Endothelial cell of umbilical vein (primary cell): ENCODE results near the gene ARF1. TPM values are rescaled to one million over a fixed set of nuclear protein-coding genes. Genes with fewer than 3 reads are reported as not detected.

Source experiments
- BruUV-seq: library from RNA; stranded (reverse); fragments of 400-500 nt; replicated peaks from 2 replicates; lab custom pipeline; 2021; lab: Mats Ljungman, UMichigan
- CTCF ChIA-PET: fragments of 300-600, 350-600 bp; sonication (Branson Sonifier 250); formaldehyde crosslinking; loops from one replicate; lab custom pipeline; 2021; ENCODE audit warnings: antibody characterized with exemption, inconsistent platforms; lab: Charles Lee
- POLR2A ChIA-PET: fragments of 300-600, 350-600 bp; sonication (Branson Sonifier 250); formaldehyde crosslinking; loops from one replicate; lab custom pipeline; 2021; ENCODE audit warnings: antibody characterized with exemption, inconsistent platforms; lab: Charles Lee
- DNase-seq: peaks from one replicate; pipeline ENCODE4 v3.0.0-alpha.2; 2011; ENCODE audit warnings: low read depth, low spot score
- FAIRE-seq: peaks from 2 replicates; lab custom pipeline; 2011; peaks lifted over from hg19 to GRCh38; lab: Jason Lieb, UNC
- H2AFZ ChIP-seq: 2 replicates; pipeline ENCODE4 v1.6.0; 2012; ENCODE audit warnings: low read depth, low read length, control low read depth, inconsistent platforms
- H3K27ac ChIP-seq: 2 replicates; pipeline ENCODE4 v1.5.1; 2011; ENCODE audit warnings: low read depth, mild to moderate bottlenecking, control low read depth, low read length, moderate library complexity; ENCODE audit not compliant: insufficient read depth
- H3K27me3 ChIP-seq, 2 experiments: 2 replicates each; pipeline versions ENCODE4 v1.6.0 to v1.6.1; 2011; ENCODE audit warnings: low read length in 2 of 2, mixed read lengths in 1 of 2; ENCODE audit not compliant: control insufficient read depth in 2 of 2, insufficient read depth in 2 of 2
- H3K36me3 ChIP-seq, 2 experiments: 2 replicates in 1 of 2; 3 replicates in 1 of 2; pipeline ENCODE4 v1.5.1; 2011; ENCODE audit warnings: low read length in 2 of 2, mild to moderate bottlenecking in 1 of 2, moderate library complexity in 1 of 2; ENCODE audit not compliant: control insufficient read depth in 2 of 2, insufficient read depth in 2 of 2; ENCODE audit errors: extremely low read depth in 1 of 2
- H3K4me1 ChIP-seq: 3 replicates; pipeline ENCODE4 v1.5.1; 2011; ENCODE audit warnings: mild to moderate bottlenecking, low read length; ENCODE audit not compliant: control insufficient read depth, insufficient read depth; ENCODE audit errors: extremely low read depth
- H3K4me2 ChIP-seq: 2 replicates; pipeline ENCODE4 v1.6.1; 2011; ENCODE audit warnings: low read length, control low read depth, mixed read lengths; ENCODE audit not compliant: insufficient read depth
- H3K4me3 ChIP-seq, 3 experiments: fragments of 200-600 bp in 1 of 3; sonication (generic), shearing (Covaris generic) in 1 of 3; replicated peaks in 1 of 3; 2 replicates each; pipeline ENCODE4 v1.5.1; 2011 to 2016; ENCODE audit warnings: control low read depth in 3 of 3, low read length in 3 of 3, mild to moderate bottlenecking in 2 of 3, inconsistent platforms in 1 of 3, low read depth in 1 of 3, moderate library complexity in 1 of 3; ENCODE audit not compliant: insufficient read depth in 1 of 3
- H3K79me2 ChIP-seq: 2 replicates; pipeline ENCODE4 v1.6.0; 2012; ENCODE audit warnings: low read length, inconsistent platforms; ENCODE audit not compliant: control insufficient read depth, insufficient read depth
- H3K9ac ChIP-seq: replicated peaks from 2 replicates; pipeline ENCODE3; 2011; ENCODE audit warnings: low read length, control low read depth; ENCODE audit not compliant: insufficient read depth; ENCODE audit errors: extremely low read depth
- H3K9me1 ChIP-seq: replicated peaks from 3 replicates; pipeline ENCODE4 v1.6.0; 2011; ENCODE audit warnings: mild to moderate bottlenecking, low read length; ENCODE audit not compliant: control insufficient read depth, insufficient read depth; ENCODE audit errors: extremely low read depth
- H3K9me3 ChIP-seq: replicated peaks from 2 replicates; pipeline ENCODE4 v1.5.1; 2012; ENCODE audit warnings: low read length, inconsistent platforms; ENCODE audit not compliant: control insufficient read depth, insufficient read depth
- H4K20me1 ChIP-seq: replicated peaks from 2 replicates; pipeline ENCODE3; 2011; ENCODE audit warnings: mild to moderate bottlenecking, low read length; ENCODE audit not compliant: control insufficient read depth, insufficient read depth; ENCODE audit errors: extremely low read depth
- EZH2 ChIP-seq: IDR thresholded peaks from 2 replicates; pipeline ENCODE4 v1.6.1; 2012; ENCODE audit warnings: borderline replicate concordance, low read depth, mild to moderate bottlenecking, moderate library complexity, low read length, inconsistent platforms; ENCODE audit not compliant: severe bottlenecking
- FOS ChIP-seq: IDR thresholded peaks from 2 replicates; pipeline ENCODE4 v1.6.1; 2011; ENCODE audit warnings: mild to moderate bottlenecking, low read length, moderate library complexity, borderline replicate concordance; ENCODE audit not compliant: insufficient read depth
- GATA2 ChIP-seq: IDR thresholded peaks from 2 replicates; pipeline ENCODE4 v1.7.0; 2011; ENCODE audit warnings: low read depth, mild to moderate bottlenecking, moderate library complexity, mixed read lengths, low read length; ENCODE audit not compliant: insufficient read length, insufficient read depth
- JUN ChIP-seq: IDR thresholded peaks from 2 replicates; pipeline ENCODE4 v1.6.1; 2011; ENCODE audit warnings: borderline replicate concordance, low read depth; ENCODE audit not compliant: insufficient read length, insufficient read depth
- MYC ChIP-seq: IDR thresholded peaks from one replicate; pipeline ENCODE4 v1.6.1; 2011; ENCODE audit warnings: mild to moderate bottlenecking, low read depth, low read length
- POLR2A ChIP-seq: IDR thresholded peaks from 2 replicates; pipeline ENCODE4 v1.6.1; 2012; ENCODE audit warnings: low read depth, mild to moderate bottlenecking, control low read depth, low read length
- POLR2AphosphoS5 ChIP-seq: IDR thresholded peaks from 2 replicates; pipeline ENCODE4 v1.6.1; 2012; ENCODE audit warnings: low read depth, mild to moderate bottlenecking, control low read depth, low read length, moderate library complexity; ENCODE audit not compliant: insufficient read depth
- dilution Hi-C: fragments of 300-500 bp; cut with MboI; formaldehyde crosslinking; loops from one replicate; pipeline ENCODE4 v1.15.0; 2019; ENCODE audit warnings: low sequenced_read_pairs; ENCODE audit not compliant: extremely low pct_ligation_motif_present
- intact Hi-C: fragments of 100-400 bp; cut with micrococcal nuclease; formaldehyde crosslinking; loops from one replicate; pipeline ENCODE4 v1.10.0; 2022
- polyA plus RNA-seq, 4 experiments: library from polyadenylated mRNA; depleted of rRNA in 3 of 4; stranded (reverse) in 3 of 4; unstranded in 1 of 4; fragments of >200 nt; gene quantifications; 2 replicates each; pipeline versions ENCODE4 v1.2.1 to v1.2.3, GENCODE V29; 2011 to 2012; ENCODE audit warnings: missing spikeins in 1 of 4
- total RNA-seq: library from RNA; stranded (reverse); gene quantifications from 2 replicates; pipeline ENCODE4 v1.2.3, GENCODE V29; 2021
- TF ChIP-seq, protein P1 (sequence below): IDR thresholded peaks from 2 replicates; pipeline ENCODE4 v1.6.1; 2011; ENCODE audit not compliant: insufficient read depth, insufficient read length
- TF ChIP-seq, protein P2 (sequence below), 2 donors: IDR thresholded peaks; 1 replicate in 1 of 2; 2 replicates in 1 of 2; pipeline ENCODE4 v1.5.1; 2011; ENCODE audit warnings: low read length in 2 of 2, mild to moderate bottlenecking in 2 of 2, moderate library complexity in 2 of 2, control low read depth in 1 of 2, inconsistent platforms in 1 of 2, low read depth in 1 of 2; ENCODE audit not compliant: insufficient read depth in 1 of 2; ENCODE audit errors: extremely low read depth in 1 of 2

ARF1 gene
- total and polyA plus RNA-seq, 2 donors (not counting 3 experiments of a cell fraction or from before 2014, with no cell fraction given) = 499 to 844 TPM

DNA sequence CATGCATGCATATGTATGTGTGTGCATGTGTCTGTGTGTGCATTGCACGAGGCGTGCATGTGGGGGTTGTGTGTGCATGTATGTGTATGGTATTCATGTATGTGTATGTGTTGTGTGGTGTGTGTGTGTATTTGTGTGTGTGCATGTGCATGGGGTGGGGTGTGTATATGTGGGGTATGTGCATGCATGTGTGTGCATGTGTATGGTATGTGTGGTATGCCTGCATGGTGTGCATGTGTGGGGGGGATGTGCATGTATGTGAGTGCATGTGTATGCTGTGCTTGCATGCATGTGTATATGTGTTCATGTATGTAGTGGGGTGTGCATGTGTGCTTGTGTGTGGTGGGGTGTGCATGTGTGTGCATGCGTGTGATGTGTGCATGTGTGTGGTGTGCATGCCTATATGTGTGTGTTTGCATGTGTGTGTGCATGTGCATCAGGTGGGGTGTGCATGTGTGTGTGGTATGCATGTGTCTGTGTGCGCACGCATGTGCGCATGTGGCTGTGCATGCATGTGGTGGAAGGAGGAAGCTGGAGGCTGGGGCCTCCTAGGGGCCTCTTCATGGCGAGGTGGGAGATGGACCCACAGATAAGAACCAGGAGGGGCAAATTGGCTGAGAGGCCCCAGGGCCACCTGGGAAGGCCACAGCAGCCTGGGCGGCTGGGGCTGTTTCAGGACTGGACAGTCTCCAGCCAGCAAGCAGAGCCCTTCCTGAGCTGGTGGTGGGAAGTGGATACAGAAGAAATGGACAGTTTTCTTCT is 35.9 kb upstream of the ARF1 start:
- H3K4me1 ChIP-seq = no peaks in the 10 kb centered on the region
- ChIA-PET POLR2A (no interaction called here), CTCF (no interaction called here)
- no peaks in the 10 kb centered on the region for H4K20me1 ChIP-seq
- no peak overlapping the region for H3K27ac ChIP-seq
- no peaks in the 10 kb centered on the region for H3K9me1 ChIP-seq
- no peaks in the 10 kb centered on the region for H3K79me2 ChIP-seq
- H2AFZ ChIP-seq = no peak overlapping the region
- FAIRE-seq (no peak), DNase-seq (no peak)
- H3K27me3 ChIP-seq = no peaks in the 10 kb centered on the region
- no peaks in the 10 kb centered on the region for H3K9me3 ChIP-seq
- intact Hi-C loops = no loop called here
- no peak overlapping the region for H3K4me3 ChIP-seq
- no peak overlapping the region for H3K9ac ChIP-seq
- no TSS peak for BruUV-seq
- no peak overlapping the region for H3K4me2 ChIP-seq
- TF ChIP-seq FOS (no peak), POLR2A (no peak), POLR2AphosphoS5 (no peak), EZH2 (no peak), JUN (no peak), GATA2 (no peak), MYC (no peak)
- TF ChIP-seq, protein P1, sequence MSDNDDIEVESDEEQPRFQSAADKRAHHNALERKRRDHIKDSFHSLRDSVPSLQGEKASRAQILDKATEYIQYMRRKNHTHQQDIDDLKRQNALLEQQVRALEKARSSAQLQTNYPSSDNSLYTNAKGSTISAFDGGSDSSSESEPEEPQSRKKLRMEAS = no peak
- TF ChIP-seq, protein P2, sequence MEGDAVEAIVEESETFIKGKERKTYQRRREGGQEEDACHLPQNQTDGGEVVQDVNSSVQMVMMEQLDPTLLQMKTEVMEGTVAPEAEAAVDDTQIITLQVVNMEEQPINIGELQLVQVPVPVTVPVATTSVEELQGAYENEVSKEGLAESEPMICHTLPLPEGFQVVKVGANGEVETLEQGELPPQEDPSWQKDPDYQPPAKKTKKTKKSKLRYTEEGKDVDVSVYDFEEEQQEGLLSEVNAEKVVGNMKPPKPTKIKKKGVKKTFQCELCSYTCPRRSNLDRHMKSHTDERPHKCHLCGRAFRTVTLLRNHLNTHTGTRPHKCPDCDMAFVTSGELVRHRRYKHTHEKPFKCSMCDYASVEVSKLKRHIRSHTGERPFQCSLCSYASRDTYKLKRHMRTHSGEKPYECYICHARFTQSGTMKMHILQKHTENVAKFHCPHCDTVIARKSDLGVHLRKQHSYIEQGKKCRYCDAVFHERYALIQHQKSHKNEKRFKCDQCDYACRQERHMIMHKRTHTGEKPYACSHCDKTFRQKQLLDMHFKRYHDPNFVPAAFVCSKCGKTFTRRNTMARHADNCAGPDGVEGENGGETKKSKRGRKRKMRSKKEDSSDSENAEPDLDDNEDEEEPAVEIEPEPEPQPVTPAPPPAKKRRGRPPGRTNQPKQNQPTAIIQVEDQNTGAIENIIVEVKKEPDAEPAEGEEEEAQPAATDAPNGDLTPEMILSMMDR (IDR thresholded peaks at IDR 0.05; ENCODE audit: extremely low read depth in 1 of 2, insufficient read depth in 1 of 2, low read depth in 1 of 2, low read length in 2 of 2) = no peak
- dilution Hi-C loops = no loop called here
- H3K36me3 ChIP-seq = no peaks in the 10 kb centered on the region
